GM23338 (cell line): ENCODE measurements around the gene CCR7.

Experiments
- CREB1 ChIP-seq: fragments of 250-450 bp; sonication (Bioruptor Pico); IDR thresholded peaks from 2 replicates; pipeline ENCODE4 v1.5.0; 2020; ENCODE audit warnings: low read depth, mild to moderate bottlenecking, moderate library complexity
- CTCF ChIP-seq, 2 experiments: fragments of 200-600 bp in 1 of 2; sonication (generic) in 1 of 2; conservative IDR thresholded peaks; 2 replicates each; pipeline versions ENCODE4 v1.5.1 to v1.6.1; 2016 to 2017; ENCODE audit warnings: antibody characterized with exemption in 2 of 2, low read depth in 2 of 2, mild to moderate bottlenecking in 2 of 2, moderate library complexity in 1 of 2
- ETS1 ChIP-seq: IDR thresholded peaks from 2 replicates; pipeline ENCODE4 v1.6.1; 2016; ENCODE audit warnings: antibody characterized with exemption
- EZH2 ChIP-seq: fragments of 200-600 bp; sonication (generic); IDR thresholded peaks from one replicate; pipeline ENCODE4 v1.8.0; 2017; ENCODE audit warnings: antibody characterized with exemption, mild to moderate bottlenecking, low read depth; ENCODE audit not compliant: unreplicated experiment
- EZH2phosphoT487 ChIP-seq: fragments of 200-600 bp; sonication (generic); IDR thresholded peaks from one replicate; pipeline ENCODE4 v1.8.1; 2018; ENCODE audit warnings: antibody characterized with exemption; ENCODE audit not compliant: unreplicated experiment
- JUNB ChIP-seq: IDR thresholded peaks from one replicate; pipeline ENCODE4 v1.6.1; 2016; ENCODE audit warnings: antibody characterized with exemption; ENCODE audit not compliant: unreplicated experiment
- NANOG ChIP-seq: IDR thresholded peaks from 2 replicates; pipeline ENCODE4 v1.6.1; 2016; ENCODE audit warnings: antibody characterized with exemption, borderline replicate concordance
- POLR2AphosphoS5 ChIP-seq: IDR thresholded peaks from 2 replicates; pipeline ENCODE4 v1.6.1; 2016; ENCODE audit warnings: antibody characterized with exemption, low read depth
- REST ChIP-seq: IDR thresholded peaks from one replicate; pipeline ENCODE4 v1.6.1; 2018; ENCODE audit warnings: antibody characterized with exemption; ENCODE audit not compliant: unreplicated experiment
- STAT1 ChIP-seq: IDR thresholded peaks from one replicate; pipeline ENCODE4 v1.6.1; 2016; ENCODE audit warnings: antibody characterized with exemption; ENCODE audit not compliant: unreplicated experiment
- ZNF114 ChIP-seq: fragments of 250-450 bp; sonication (Bioruptor Pico); IDR thresholded peaks from 2 replicates; pipeline ENCODE4 v1.5.0; 2020; ENCODE audit warnings: mild to moderate bottlenecking, moderate library complexity
- ZNF331 ChIP-seq: fragments of 250-450 bp; sonication (Bioruptor Pico); IDR thresholded peaks from 2 replicates; pipeline ENCODE4 v1.5.0; 2020; ENCODE audit warnings: low read depth, mild to moderate bottlenecking, moderate library complexity
- ZNF462 ChIP-seq: fragments of 250-450 bp; sonication (Bioruptor Pico); IDR thresholded peaks from 2 replicates; pipeline ENCODE4 v1.5.0; 2020; ENCODE audit warnings: mild to moderate bottlenecking, moderate library complexity

- TF ChIP-seq EZH2, result no peak
- TF ChIP-seq ZNF331 (CRISPR knock-in tag), result no peak
- no peak for TF ChIP-seq CTCF (conservative IDR thresholded peaks at IDR 0.05; ENCODE audit: low read depth in 2 of 2)
- no peak for TF ChIP-seq POLR2AphosphoS5
- TF ChIP-seq REST, result no peak
- no peak for TF ChIP-seq CREB1
- no peak for TF ChIP-seq STAT1
- no peak for TF ChIP-seq EZH2phosphoT487
- TF ChIP-seq JUNB, result no peak
- no peak for TF ChIP-seq ZNF462 (CRISPR knock-in tag)
- TF ChIP-seq ZNF114 (CRISPR knock-in tag), result no peak
- TF ChIP-seq NANOG, result no peak
- TF ChIP-seq ETS1, result no peak
These were observed 18.0 kb downstream of the CCR7 start for GRCh38 chr17:40547079-40547784.
